Stimulated activated CD8-positive, alpha-beta memory T cell treated with anti-CD3 and anti-CD28 coated beads, Interleukin-2, amount 100 ng/mL, for 1 hour (primary cell): ENCODE measurements around the gene DUSP23.
A peak's percentile ranks its signal among the peaks of the same experiment; 100 is the strongest.

ENCODE experiments used
- DNase-seq, 2 donors: peaks; one replicate each; pipeline ENCODE4 v3.0.0-alpha.2; 2020; ENCODE audit warnings: low read depth in 2 of 2

The DUSP23 gene

GRCh38 chr1:159786465-159786864, 5.7 kb downstream of the DUSP23 start:
- no peak for DNase-seq

DNA sequence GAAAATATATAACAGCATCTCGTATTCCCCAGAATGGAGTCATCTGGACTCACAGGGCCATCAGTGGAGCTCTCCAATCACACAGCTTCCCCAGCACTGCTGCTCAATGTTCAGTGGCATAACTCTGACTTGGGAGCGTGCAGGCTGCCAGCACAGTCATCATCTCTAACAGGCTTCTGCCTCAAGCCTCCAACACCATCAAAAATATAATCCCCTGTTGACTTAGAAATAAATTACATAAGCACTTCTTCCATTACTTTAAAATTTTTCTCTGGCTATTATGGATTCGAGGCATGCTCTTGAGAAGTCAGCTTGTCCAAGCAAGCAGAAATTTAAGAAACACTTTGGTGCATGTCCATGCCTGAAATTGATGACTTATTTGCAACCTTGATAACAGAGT, 6.2 kb downstream of the DUSP23 start:
- no peak for DNase-seq

- DNase-seq, result no peak
Measured at GRCh38 chr1:159790237-159790917, 9.6 kb downstream of the DUSP23 start.

DNA sequence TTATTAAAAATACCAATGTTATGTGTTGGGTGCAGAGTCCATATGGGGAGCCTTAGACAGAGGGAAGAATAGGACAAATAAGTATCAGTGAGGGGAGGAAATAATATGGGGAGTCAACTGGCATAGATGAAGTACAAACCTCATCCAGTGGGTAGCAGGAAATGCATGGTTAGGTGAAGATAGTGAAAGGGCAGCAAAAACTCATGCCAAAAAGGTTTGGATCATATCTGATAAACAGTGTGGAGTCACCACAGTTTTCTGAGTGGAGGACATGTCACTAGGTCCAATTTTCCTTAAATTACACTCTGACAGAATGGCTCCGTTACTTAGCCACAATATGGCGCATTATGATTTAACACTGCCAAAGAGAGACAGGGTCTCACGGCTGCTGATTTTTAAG, 10.3 kb downstream of the DUSP23 start:
- DNase-seq, result no peak

GRCh38 chr1:159791461-159791860, 10.7 kb downstream of the DUSP23 start:
- DNase-seq, result no peak

DNA sequence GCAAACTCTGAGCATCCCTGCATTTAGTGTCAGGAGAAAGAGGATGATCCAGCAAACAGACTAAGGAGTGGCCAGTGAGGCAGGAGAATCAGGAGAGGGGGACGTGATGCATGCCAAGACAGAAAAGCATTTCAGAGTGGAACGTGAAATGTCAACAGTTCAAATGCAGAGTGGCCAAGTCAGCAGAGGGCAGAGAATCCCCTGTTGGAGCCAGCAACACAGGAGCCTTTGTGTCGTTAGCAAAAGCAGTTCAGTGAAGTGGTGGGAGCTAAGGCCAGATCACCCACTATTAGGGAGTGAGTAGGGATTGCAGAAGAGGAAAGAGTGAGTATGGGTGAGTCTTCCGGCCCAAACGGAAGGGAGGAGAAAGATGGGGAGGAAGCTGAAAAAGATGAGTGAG, 14.8 kb downstream of the DUSP23 start:
- DNase-seq, result no peak

DNA sequence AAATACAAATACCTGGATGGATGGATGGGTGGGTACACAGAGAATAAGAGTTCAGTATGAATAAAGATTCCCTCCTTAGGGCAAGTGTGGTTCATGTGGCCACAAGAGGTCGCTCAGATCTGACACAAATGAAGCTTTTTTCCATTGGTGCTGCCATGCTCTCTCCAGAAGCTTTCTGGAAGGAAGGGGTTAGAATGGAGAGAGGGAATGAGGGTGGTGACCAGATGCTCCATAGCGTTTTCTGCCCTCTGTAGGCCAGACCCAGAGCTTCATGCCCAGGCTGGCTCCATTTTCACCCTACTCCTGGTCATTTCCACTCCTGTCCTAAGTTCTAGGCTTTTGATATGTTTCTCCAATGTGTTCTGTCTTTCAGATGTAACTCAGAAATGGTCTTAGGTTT, 18.1 kb downstream of the DUSP23 start:
- DNase-seq, result peak in 1 of 2 donors; percentile 17

DNA sequence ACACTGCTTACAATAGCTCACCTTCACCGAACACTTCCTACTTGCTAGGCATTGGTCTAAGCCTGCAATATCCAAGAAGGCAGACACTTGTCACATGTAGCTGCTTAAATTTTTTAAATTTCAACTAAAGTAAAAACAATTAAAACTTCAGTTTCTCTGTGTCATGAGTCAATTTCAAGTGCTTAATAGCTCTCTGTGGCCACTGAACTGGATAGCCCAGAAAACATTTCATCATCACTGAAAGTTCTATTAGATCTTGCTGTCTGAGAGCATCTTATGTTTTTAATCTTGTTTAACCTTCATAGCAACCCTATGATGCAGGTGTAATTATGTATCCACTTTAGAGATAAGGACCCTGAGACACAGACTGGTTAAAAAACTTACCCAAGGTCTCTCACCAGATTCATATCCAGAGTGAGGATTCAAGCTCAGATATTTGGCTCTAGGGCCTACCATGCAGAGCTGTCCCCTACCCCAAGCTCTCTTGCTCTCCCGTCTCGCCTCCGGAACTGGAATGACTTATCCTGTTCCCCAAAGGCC, 18.8 kb downstream of the DUSP23 start:
- no peak for DNase-seq

DNA sequence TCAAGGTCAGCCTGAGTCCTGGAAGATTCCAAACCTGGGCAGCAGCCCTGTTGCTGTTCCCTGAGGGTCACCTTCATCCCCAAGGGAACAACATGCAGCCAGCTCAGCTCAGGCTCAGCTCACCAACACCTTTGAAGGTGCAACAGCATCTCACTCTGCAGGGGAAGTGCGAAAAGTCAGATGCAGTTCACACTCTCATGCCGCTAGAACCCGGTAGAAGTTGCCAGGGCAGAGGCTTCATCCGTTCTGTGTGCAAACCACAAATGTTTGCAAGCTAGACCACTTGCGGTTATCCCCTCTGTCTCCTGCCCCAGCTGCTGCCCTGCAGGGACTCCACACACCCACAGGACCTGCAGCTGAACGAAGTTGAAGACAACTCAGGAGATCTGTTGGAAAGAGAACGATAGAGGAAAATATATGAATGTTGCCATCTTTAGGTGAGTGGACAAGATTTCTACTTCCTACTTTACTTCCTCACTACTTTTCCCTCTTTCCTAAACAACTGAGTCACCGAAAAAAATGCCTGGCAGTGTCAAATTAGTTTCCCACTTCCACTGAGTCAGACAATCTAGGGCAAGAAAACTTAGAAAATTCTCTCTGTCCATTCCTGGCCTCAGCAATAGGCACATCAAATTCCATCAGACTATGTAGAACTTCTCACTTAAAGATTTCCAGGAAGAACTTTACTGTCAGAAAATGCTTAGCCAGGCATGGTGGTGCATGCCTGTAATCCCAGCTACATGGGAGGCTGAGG, 19.6 kb downstream of the DUSP23 start:
- peak; percentile 23 to 31 for DNase-seq

GRCh38 chr1:159802111-159802510, 21.3 kb downstream of the DUSP23 start, which contains the start of gene FCRL6:
Gene FCRL6 (plus strand): TSS chr1:159802360. CDS start chr1:159802425, 65 bp downstream.
- no peak for DNase-seq

GRCh38 chr1:159803956-159804689, 23.4 kb downstream of the DUSP23 start:
- no peak for DNase-seq

DNA sequence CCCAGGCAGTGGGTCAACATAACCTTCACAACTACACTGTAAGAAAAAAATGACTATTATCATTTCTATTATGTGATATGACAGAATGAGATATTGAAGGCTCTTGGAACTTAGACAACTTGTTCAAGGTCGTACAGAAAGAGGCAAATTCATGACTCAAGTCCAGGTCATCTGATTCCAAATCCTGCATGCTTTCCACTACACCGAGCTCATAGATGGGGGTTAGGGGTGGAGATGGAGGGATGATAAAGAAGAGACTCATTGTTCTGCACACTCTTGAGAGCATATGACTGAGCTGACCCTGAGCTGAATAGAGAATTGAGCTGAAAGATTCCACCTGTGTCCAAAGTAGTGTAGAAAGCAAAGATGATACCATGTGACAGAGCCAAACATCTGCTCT, 24.2 kb downstream of the DUSP23 start:
- no peak for DNase-seq

DNA sequence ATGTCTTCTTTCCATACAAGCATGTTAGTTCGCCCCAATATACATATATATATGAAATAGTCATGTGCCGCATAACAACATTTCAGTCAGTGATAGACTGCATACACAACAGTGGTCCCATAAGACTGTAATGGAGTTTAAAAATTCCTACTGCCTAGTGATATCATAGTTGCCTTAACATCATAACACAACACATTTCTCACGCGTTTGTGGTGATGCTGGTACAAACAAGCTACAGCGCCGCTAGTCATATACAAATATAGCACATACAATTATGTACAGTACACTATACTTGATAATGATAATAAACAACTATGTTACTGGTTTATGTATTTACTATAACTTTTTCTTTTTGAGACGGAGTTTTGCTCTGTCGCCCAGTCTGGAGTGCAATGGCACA, 35.2 kb downstream of the DUSP23 start:
- no peak for DNase-seq

GRCh38 chr1:159817276-159818041, 36.7 kb downstream of the DUSP23 start:
- no peak for DNase-seq

- no peak for DNase-seq
Measured at GRCh38 chr1:159821171-159821867, 40.6 kb downstream of the DUSP23 start.

DNA sequence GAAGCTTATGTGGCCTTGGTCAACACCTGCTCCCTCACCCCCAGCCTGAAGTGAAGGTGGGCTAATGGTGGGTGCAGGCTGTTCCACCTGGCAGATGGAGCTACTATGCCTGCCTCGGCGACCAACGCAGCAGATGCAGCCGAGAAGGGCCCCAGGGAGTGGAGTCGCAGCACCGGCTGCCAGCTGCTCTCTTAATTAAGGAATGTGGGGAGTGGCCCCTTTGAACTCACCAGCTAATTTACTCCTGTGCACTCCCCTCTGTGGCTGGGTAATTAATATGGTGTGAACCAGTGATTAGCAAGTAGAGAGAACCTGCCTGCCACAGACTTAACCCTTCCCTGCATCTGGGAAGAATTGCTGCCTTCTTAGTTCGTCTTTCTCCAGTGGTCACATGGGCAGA, 42.6 kb downstream of the DUSP23 start:
- DNase-seq, result no peak

- DNase-seq, result no peak
Measured at GRCh38 chr1:159825564-159825963, 44.8 kb downstream of the DUSP23 start.

- DNase-seq, result peak; percentile 24 to 34
Measured at GRCh38 chr1:159826441-159827101, 45.8 kb downstream of the DUSP23 start, which contains the start of gene SLAMF8. Gene SLAMF8 (plus strand): TSS chr1:159826873. CDS start chr1:159826899, 26 bp downstream.

- DNase-seq, result no peak
Measured at GRCh38 chr1:159827102-159827490, 46.3 kb downstream of the DUSP23 start.

DNA sequence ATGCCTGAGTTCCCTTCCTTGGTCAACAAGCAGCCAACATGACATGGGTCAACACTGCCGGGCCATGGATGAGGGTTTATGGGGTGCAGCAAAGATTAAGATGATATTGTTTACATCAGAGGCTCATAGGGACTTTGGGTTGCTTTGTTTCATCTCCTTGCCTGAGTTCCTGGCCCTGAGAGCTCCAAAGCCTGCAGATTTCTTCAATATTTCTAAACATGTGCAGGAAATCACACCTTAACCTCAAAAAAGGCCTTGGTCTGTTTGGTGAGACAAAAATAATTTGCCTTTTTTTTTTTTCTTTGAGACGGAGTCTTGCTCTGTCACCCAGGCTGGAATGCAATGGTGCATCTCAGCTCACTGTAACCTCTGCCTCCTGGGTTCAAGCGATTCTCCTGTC, 46.8 kb downstream of the DUSP23 start:
- DNase-seq, result no peak
